GM18507 (cell line): ENCODE measurements around the gene RHOT2.

Experiments used
- DNase-seq: peaks from one replicate; pipeline ENCODE4 v3.0.0; 2011; ENCODE audit warnings: low read depth; ENCODE audit not compliant: insufficient read length; ENCODE audit errors: extremely low spot score
- FAIRE-seq: peaks from 2 replicates; lab custom pipeline; 2011; peaks lifted over from hg19 to GRCh38; lab: Jason Lieb, UNC

The RHOT2 gene

DNA sequence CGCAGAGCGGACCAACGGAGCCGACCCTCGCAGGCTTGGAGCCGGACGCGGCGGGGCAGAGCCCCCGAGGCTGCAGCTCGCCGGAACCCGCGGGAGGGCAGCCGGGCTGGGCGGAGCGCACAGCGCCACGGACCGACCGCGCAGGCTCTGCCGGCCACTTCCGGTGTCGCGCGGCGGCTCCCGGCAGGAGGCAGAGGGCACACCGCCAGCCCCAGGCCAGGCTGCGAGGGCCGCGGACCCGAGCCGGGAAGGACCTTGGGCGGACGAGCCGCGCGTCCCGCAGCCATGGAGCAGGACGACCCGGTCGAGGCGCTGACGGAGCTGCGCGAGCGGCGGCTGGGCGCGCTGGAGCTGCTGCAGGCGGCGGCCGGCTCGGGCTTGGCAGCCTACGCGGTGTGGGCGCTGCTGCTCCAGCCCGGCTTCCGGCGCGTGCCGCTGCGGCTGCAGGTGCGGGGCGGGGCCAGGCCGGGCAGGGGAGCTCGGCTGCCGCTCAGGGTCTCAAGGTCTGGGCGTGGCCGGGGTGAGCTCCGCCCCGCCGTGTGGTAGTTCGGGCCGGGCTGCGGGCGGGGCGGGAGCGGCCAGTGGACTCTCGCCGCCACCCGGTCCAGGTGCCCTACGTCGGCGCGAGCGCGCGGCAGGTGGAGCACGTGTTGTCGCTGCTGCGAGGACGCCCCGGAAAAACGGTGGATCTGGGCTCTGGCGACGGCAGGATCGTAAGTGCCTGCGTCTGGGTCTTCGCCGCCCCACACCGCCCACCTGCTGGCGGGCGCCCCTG is 53.2 kb downstream of the RHOT2 start, which contains the start of gene ANTKMT:
TSS of gene ANTKMT (plus strand) at position 157 of the 775 bp plus-strand sequence. CDS start at position 286, 129 bp downstream.
- peak; percentile 86 for FAIRE-seq

DNA sequence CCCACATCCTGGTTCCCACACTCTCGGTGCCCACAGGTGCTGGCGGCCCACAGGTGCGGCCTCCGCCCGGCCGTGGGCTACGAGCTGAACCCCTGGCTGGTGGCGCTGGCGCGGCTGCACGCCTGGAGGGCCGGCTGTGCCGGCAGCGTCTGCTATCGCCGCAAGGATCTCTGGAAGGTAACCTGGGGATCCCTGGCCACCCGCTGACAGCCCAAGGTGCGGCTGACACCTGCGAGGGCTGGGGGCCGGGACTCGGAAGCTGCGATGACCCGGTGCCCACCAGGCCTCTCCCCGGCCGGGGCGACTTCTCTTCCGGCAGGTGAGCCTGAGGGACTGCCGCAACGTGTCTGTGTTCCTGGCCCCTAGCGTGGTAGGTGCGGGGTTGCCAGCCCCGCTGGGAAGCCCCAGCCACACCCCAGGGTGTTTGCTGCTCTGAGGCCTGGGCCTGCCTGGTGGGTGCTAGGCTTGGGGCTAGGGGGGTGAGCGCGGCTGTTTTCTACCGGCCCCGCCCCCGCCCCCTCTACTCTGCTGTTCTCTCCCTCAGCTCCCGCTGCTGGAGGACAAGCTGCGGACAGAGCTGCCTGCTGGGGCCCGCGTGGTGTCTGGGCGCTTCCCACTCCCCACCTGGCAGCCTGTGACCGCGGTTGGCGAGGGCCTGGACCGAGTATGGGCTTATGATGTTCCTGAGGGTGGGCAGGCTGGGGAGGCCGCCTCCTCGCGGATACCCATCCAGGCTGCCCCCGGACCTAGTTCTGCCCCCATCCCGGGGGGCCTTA is 54.0 kb downstream of the RHOT2 start:
- DNase-seq (no peak), FAIRE-seq (no peak)

More for the DNA sequence above, 53.2 kb downstream of the RHOT2 start, which contains the start of gene ANTKMT:
- peak; percentile 85 for DNase-seq

DNA sequence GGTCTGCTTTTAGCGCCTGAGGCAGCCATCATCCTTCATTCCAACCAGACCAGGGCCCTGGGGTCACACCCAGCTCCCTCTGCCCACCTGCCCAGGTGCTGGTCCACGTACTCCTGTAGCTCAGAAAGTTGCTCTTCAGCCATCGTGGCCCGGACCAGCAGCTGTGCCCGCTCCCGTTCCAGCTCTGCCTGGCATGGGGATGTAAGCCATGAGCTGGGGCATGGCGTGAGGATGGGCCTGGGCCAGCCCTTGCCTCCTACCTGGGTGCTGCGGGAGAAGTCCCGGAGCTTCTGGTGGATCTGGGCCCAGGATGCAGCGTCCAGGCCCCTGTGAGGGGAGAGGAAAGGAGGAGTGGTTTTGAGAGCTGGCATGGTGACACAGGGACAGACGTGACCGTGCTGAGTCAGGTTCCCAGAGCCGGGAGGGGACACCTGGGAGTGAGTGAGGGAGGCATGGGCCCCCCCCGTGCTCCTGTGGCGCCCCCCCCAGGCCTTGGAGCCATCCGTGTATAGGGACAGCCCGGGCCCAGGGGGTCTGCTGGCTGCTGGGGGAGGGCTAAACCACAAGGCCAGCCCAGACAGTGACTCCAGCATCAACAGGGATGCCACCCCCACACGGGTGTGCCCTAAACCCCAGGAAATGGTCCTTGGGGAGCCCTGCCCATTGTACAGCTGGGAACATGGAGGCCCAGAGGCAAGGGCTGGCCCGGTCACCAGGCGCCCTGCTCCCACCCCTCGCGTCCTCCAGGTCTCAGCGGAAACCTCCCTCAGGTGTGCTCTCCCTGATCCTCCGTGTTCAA is 55.1 kb downstream of the RHOT2 start:
- DNase-seq (no peak), FAIRE-seq (no peak)

DNA sequence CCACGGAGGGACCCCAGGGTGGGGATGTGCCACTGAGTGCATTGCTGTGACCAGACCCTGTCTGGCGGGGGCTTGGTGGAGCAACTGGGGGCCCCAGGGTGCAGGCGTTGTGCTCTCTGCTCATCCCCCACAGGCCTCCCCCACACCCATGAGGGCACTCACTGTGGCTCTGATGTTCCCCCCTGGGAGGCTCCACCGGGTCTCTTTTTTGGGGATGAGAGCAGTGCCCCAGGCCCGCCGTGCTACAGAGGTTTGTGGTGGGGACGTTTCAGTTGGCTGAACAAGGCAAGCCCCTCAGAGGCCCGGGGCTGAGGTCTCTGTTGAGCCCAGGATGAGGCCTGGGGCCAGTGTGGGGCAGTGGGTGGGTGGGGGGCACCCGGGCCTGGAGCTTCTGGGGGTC is 55.8 kb downstream of the RHOT2 start:
- FAIRE-seq, result no peak
- DNase-seq, result no peak
